ENCODE results near the gene SLC22A4.

The SLC22A4 gene

DNA sequence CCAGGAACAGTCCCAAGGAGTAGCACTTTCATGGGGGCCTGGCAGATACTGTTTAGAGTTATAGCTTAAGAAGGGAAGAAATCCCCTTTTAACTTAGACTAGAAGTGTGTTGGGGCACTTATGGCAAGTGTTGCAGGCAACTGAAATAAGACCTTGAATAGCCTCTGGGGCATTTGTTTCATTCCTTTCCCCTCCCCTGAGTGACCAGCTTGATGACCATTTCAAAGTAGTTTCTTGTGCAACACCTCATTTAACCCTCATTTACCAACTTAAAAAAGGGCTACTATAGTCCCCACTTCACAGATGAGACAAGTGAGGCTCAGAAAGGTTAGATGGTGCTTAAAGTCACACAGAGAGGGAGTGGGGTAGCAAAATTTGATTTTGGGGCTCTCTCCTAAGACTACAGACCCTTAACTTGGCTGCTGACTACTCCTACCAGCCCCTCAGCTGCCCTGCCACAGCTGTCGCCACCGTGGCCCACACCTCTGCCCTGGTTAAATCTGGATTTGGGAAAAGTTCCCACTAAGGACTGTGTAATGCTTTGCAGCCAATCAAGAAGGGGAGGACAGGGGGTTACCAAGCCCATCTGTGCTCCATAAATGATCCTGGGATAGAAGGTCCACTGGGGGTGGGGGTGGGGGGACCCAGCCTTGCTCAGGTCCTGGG, 31.2 kb upstream of the SLC22A4 start:
- DNase-seq (ENCODE audit: low spot score) = no peak

DNA sequence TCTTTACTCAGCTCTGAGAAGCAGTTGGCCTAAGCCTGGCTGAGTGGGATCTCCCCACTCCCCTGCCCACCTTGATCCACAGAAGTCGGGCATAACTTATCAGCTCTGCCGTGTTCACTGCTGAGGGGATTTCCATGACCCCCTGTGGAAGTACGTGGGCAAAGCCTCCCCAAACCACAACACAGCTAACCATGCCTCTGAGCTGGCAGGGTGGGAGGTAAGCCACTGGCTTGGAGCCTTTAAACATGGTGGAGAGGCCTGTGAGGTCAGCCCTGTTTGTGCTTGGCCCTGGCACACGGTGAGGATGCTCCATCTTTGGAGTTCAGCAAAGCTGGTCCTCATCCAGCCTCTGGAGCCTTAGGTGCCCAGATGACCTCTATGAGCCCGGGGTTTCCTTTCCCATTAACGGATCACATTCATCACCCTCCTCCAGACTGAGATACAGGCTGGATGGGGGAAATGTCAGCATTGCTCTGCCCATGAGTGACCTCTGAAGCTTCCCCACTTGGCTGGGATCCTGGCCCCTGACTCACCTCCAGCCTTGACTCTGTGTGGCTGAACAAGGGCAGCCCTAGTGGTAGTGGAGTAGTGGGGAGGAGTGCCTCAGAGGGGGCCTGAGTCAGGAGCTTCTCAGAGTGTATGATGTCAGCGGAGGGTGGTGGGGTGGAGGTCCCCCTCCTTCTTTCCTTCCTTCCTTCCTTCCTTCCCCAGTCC, 30.5 kb upstream of the SLC22A4 start:
- DNase-seq (ENCODE audit: low spot score) = no peak

DNA sequence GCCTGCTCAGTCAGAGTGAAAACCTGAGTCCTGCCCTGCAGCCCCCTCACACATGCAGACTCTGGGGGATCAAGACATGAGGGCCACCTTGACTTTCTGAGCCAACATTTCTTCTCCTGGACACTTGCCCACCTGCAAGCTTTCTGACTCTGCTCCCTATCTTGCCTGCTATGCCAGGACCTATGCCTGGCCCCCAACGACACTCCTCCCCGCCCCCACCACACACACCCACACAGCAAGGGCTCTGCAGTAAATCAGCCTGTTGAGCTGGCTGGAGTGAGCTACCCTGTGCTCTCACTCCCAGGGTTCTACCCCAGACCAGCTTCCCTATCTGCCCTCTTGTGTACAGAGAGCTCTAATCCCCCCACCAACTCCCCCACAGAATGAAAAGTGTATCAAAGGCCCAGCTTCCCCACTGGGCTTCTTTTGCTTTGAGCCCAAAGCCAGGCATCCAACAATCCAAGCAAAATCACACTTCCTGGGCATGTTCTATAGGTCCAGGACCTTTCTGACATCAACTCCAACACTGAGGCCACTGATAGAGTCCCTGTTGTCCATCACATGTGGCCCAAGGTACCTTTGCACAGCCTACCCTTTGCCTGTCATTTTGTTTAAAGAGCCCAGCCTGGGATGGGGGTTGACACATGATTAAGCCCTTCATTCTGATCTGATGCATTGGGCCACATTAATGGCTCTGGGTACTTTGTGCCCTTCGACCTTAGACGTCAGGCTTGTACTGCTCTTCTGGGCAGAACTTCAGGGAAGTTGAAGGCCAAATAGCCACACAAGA, 29.5 kb upstream of the SLC22A4 start:
- no peak for DNase-seq (ENCODE audit: low spot score)

DNA sequence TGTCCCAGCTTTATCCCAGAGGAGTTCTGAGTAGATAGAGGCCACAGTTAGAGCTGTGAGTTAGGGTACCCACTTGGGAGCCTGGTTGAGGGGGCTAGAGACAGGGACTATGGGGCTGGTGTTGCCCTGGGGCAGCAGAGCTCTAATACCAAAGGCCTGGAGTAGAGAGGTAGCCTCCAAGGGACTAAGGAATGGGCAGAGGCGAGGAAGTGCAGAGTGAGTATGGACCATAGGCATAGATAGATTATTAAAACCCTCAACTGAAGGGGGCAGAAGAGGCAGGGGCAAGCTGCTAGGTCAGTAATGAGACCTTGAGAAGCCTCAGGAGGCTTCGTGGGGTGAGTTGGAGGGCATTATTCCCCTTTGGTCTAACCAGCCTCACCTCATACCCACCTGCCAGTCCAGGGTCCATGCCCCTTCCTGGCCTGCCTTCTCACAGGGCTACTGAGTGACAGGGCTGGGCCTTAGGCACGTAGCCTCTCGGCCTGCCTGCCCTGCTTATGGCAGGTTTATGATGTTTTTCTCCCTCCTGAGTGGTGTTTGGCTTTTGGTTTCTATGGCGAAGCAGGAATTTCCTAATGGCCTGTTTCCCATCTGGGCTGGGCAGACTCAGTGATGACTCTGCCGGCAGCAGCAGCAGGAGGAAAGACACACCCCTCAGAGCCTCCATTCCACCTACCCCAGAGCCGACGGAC, 28.7 kb upstream of the SLC22A4 start:
- no peak for DNase-seq (ENCODE audit: low spot score)

DNA sequence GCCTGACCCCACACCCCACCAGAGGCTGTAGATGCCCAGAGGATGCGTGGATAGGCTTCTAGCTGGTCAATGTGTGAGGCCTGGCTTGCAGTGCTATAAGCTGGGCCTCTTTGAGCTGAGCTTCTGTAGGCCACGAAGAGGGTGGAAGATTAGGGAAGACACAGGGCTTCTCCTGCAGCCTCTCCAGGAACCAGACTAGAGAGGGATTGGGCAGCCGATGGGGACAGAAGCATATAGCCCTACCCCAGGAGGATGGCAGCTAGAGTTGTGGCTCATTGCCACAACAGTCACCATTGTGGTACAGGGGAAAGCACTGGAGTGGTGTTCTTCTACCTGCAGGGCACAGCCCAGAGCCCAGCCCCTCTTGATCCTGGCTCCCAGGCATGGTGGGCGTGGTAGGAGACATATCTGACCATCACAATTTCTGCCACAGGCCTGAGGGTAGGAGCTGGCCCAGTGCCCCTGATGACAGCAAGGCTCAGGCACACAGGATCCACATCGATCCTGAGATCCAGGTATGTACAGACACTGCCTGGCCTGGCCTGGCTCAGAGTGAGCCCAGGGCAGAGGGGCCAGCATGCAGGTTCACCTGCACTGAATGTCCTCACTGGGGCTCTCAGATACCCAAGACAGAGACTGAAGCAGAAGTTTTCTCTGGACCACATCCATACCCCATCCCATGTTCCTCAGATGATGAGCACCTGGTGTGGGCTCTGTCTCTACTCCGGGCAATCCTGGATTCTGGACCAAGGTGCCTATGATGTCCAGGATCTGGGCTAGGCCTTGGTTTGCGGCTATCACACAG, 28.0 kb upstream of the SLC22A4 start:
- DNase-seq (ENCODE audit: low spot score) = no peak

DNA sequence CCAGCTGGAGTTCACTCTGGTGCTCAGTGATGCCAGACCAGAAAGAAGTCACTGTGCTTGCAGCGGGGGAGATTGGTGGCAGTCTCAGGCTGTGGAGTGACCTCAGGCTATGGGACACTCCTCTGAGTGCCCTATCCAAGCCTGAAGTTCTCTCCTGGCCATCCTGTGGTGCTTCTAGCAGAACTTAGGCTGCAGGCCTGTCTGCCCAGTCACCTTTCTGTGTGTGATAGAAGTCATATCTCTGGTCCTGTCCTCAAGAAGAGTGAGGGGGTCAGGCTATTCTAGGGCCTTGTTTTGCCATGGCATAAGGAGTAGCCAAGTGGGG, 27.4 kb upstream of the SLC22A4 start:
- DNase-seq (ENCODE audit: low spot score) = no peak

DNA sequence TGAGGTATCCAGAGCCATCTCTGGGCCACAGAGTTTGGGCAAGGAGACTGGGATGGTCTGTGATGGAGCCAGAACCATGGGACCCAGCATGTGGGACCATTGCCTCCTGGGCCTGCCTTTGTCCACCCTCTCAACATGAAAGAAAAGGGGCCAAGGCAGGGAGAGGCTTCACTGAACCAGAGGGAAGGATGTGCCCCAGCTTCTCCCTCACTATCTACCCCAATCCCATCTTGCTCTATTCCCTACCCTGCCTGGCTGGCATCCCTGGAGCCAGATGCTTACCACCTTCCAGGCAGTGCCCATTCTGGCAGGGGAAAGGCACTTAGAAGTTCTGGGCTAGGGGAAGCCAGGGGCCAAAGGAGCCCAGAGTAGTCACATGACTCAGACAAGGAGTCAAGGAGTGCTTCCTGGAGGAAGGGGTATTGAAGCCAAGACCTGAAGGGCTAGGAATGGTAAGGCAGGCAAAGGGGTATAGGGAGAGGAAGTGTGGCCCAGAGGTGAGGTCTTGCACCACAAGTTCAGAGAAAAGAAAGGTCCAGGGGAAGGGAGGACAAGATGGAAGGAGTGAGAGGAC, 26.9 kb upstream of the SLC22A4 start:
- DNase-seq (ENCODE audit: low spot score) = no peak

DNA sequence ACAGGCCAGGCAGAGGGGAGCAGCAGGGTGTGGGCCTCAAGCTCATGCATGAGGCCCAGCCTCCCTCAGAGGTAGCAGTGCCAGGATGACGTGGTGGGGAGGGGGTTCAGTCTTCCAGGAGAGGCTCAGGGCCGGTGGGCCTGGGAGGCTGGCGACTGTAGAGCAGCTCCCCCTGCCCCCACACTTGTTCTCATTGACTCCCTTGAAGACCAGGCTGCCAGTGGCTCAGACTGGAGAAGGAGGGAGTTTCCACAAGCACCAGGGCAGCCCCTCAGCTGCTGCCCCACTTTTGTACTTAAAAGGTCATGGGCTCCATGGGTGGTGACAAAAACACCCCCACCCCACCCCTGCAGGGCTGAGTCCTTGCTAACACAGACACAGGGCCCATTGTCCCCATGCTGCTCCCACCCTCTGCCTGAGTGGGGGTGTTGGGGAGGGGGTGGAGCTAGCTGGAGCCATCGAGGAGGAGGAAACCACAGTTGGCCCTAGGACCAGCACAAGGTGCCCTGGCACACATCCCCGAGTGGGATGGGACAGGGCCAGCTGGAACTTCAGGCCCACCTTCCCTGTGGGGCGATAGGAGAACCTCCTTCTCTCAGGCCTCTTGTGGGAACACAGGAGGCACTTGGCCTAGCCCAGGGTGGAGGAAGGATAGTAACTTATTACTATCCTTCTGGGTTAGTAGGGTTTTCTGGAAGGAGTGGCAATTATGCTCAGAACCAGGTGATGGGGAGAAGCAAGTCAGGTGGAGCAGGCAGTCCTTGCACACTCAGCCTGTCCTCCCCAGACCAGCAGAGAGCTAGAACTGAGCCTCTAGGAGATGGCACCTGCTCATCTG, 26.0 kb upstream of the SLC22A4 start:
- peak; percentile 68 for DNase-seq (ENCODE audit: low spot score)

DNA sequence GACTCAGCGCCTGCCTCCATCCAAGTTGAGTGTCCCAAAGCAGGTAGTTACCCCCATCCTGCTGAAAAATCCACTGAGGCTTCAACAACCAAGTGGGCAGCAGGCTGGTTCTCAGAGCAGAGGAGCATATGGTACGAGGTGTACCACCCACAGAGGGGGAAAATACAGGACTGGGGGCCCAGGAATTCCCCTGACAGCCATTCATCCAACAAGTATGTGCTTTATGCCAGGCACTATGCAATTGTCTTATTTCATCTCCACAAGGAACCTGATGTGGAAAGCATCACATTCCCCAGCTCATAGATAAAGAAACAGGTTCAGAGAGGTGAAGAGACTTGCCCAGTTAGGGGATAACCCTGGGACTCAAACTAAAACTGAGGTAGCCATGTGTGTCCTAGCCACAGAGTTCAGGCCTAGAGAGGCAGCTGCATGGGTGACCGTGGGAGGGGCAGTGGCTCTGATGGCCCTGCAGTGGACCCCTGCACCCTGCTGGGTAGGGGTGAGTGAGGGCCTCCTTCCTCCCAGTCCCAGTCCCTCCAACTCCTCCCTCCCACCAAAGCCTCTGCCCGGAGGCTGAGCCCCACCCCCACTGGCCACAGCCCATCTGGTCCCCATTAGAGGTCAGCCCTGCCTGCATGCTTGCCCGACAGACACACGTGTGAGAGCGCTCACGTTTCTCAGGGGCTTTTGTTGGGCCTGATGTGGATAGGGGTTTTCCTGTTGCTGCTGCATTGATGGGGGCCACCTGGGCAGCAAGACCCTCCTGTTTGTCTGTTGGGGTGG, 25.2 kb upstream of the SLC22A4 start:
- no peak for DNase-seq (ENCODE audit: low spot score)

DNA sequence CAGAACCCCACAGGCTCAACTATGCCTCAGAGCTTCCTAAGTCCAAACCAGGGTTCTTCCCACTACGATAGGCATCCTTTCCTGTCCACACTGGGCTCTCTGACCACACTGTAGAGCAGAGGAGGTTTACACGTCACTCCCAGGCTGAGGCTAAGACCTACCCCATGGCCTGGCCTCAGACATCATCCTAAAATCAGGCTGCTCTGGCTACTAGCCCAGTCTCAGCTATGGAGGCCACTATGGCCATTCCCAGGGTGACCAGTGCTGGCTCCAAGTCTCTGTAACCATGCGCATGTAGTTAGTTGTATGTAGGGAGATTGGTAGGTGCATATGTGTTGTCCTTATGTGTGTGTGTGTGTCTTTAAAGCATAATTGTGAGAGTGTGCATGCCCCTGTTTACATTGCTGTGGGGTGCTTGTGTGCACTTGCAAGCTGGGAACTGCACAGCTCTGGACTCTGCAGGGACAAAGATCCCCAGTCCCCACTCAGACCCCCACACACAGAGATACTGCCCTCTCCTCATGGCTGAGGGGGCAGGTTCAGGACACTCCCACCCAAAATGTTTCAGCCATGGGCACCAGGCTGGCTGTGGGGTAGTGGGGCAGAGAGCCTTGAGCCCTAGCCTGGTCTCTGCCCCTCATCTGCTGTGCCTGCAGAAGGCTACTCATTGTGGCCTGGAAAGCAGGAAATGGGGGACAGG, 24.4 kb upstream of the SLC22A4 start:
- no peak for DNase-seq (ENCODE audit: low spot score)

DNA sequence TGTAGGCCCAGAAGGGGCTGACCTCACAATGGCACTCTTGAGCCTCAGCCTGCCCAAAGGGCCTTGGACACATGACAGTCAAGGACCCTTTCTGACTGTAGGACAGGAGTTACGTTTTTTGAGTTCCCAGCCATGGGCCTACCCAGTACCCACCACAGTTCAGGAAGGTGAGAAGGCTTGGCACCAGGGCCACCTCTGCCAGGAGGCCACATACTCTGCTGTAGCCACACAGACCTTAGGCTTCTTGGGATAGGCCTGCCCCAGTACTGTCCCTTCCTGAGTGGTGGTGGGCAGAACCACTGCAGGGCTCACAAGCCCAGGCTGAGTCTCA, 23.9 kb upstream of the SLC22A4 start:
- no peak for DNase-seq (ENCODE audit: low spot score)

DNA sequence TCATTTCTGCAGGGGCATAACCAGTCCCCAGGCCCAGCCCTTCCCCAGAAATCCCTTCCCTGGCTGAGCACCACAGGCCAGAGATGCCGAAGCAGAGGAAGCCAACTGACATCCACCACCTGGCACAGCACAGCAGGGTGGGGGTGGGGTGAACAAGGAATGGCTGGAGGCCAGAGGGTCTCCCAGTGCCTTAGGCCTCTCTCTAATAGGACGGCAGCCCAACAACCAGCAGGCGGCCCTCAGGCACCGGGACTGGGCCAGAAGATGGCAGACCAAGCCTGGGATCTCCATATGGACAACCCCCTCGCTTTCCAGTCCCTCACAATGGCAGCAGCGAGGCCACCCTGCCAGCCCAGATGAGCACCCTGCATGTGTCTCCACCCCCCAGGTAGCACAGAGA, 23.5 kb upstream of the SLC22A4 start:
- no peak for DNase-seq (ENCODE audit: low spot score)

DNA sequence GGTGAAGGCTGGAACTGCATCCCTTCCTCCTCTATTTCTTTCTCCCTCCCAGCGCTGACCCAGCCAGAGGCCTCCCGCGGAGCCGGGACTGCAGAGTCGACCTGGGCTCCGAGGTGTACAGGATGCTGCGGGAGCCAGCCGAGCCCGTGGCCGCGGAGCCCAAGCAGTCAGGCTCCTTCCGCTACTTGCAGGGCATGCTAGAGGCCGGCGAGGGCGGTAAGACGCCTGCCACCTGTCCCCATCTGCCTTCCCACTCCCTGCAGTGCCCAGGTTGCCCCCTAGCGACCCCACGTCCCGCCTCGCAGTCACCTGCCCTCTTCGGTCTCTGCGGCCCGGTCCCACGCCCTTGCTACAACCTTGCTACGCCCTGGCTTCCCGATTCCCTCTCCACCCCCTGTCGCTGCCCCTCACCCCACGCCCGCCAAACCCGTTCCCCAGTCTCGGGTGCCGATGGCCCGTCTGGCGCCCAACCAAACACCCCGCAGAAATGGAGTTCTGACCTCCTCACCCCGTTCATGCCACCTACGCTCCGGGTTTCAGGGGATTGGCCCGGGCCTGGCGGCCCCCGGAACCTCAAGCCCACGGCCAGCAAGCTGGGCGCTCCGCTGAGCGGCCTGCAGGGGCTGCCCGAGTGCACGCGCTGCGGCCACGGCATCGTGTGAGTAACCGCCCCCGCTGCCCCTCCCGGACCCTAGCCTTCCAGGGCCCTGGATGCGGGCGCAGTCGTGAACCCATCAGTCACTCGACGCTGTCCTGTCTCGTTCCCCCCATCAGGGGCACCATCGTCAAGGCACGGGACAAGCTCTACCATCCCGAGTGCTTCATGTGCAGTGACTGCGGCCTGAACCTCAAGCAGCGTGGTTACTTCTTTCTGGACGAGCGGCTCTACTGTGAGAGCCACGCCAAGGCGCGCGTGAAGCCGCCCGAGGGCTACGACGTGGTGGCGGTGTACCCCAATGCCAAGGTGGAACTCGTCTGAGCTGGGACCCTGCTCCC, 22.6 kb upstream of the SLC22A4 start:
- no peak for DNase-seq (ENCODE audit: low spot score)

DNA sequence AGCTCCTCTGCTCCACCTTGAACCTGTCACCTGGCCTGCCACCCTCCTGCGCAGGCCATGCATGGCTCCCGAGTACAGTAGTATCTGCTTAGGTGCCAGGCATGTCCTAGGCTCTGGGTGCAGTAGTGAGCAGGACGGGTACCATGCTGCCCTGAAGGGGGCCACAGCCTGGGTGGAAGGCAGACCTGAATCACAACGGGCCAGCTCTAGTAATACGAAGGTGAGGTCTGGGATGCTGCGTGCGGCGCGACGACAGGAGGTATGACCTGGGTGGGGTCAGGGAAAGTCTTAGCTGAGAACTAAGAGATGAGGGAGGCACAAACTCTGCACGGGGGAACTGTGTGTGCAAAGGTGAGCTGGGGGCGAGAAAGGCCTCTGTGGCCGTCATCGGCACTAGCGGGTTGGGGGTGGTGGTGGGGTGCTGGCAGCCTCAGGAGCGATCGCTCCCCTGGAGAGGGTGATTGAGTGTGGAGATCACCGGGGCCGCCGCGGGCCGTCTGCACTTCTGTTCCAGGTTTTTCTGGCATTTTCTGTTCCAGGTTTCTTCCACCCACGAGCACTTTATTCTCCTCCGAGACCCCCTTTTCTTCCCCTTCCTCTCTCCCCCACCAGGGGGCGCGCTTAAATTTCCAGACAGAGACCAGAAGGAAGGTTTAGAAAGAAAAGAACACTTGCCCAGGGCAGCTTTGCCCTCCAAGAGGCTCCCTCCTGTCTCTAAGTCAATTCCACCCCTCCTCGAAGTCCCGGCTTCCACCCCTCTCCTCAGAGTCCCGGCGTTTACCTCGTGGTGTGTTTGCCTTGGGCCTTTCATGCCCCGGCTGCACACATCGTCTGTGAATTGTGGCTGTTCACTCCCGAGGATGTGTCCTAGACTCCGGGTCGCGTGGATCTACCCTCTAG, 21.6 kb upstream of the SLC22A4 start:
- no peak for DNase-seq (ENCODE audit: low spot score)

DNA sequence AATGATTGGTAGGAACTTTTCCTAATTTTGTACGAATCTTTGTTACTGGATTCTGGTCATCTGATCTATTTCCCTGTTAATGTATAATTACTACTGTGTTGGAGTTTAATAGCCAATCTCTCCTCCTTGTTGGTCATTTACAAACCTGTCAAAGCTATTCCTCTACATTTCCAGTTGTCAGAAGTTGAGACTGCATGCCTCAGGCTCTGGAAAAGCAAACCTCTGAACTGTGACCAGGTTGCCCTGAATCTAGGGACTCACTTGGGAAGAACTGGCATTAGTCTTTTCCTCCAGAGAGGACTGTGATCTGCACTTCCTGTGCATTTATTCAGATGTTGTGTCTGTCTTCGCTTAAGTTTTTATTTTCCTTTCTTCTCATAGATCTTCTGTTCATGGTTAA, 20.6 kb upstream of the SLC22A4 start:
- no peak for DNase-seq (ENCODE audit: low spot score)

DNA sequence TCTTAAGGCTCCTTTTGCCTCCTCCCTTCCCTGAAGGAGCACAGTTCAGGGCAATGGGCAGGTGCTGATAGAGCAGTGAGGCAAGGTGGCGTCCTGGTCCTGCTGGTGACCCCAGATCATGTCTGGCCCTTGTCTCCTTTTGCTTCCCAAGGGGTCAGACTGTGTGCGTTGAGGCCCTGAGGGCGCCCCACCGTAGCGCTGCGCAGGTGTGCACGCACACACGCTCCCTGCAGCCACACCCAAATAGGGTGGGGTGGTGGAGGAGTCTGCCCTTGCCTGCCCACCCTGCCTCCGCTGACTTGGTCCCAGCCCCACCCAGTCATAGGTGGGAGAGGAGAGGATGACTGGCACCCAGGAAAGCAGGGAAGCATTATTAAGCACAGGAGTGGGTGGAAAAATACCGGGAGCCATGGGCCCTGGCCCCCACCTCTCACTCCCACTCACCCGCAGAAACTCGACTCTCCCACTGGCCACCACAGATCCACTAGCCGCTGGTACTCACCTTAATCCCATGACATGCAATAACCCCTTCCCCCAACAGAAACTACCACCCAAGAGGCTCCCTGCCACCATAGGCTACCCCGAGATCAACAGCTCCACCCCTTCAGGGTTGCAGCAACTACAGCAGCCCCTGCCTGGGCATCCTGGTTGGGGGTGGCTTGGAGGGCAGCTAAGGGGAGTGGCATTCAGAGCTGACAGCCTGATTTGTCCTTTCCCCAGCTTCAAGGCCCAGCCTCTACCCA, 20.0 kb upstream of the SLC22A4 start:
- DNase-seq (ENCODE audit: low spot score) = no peak

Data from globus pallidus (tissue), 1 donor.